GM19238 (cell line): Measurements from ENCODE around the gene SEL1L.
"Not testable (repeated sequence)": the region's sequence is repeated elsewhere in the genome, so short reads cannot be mapped to it uniquely, and the experiment has no call there.

Source experiments
- DNase-seq: peaks from one replicate; pipeline ENCODE4 v3.0.0; 2011; ENCODE audit warnings: low spot score; ENCODE audit not compliant: insufficient read length

Gene SEL1L

GRCh38 chr14:81474685-81475324, 58.8 kb downstream of the SEL1L start:
- DNase-seq, result no peak

GRCh38 chr14:81474148-81474492, 59.5 kb downstream of the SEL1L start:
- no peak for DNase-seq

GRCh38 chr14:81473456-81474147, 60.1 kb downstream of the SEL1L start:
- DNase-seq, result no peak

- DNase-seq, result no peak
Observed at GRCh38 chr14:81472096-81472800, 61.4 kb downstream of the SEL1L start.

- no peak for DNase-seq
Observed at GRCh38 chr14:81471062-81471461, 62.6 kb downstream of the SEL1L start.

- not testable (repeated sequence) for DNase-seq
Observed at GRCh38 chr14:81470557-81470826, 63.2 kb downstream of the SEL1L start.

GRCh38 chr14:81466854-81467253, 66.8 kb downstream of the SEL1L start:
- no peak for DNase-seq

- no peak for DNase-seq
Observed at GRCh38 chr14:81465507-81466228, 68.0 kb downstream of the SEL1L start.

- DNase-seq, result not testable (repeated sequence)
Observed at GRCh38 chr14:81465003-81465392, 68.7 kb downstream of the SEL1L start.

- no peak for DNase-seq
Observed at GRCh38 chr14:81464253-81465002, 69.2 kb downstream of the SEL1L start.

GRCh38 chr14:81462356-81462755, 71.3 kb downstream of the SEL1L start:
- DNase-seq, result not testable (repeated sequence)

GRCh38 chr14:81459912-81460311, 73.7 kb downstream of the SEL1L start:
- DNase-seq, result no peak

GRCh38 chr14:81458352-81458751, 75.3 kb downstream of the SEL1L start:
- DNase-seq, result no peak

GRCh38 chr14:81455390-81455789, 78.3 kb downstream of the SEL1L start:
- no peak for DNase-seq

- DNase-seq, result no peak
Observed at GRCh38 chr14:81454572-81455218, 79.0 kb downstream of the SEL1L start.

- DNase-seq, result no peak
Observed at GRCh38 chr14:81453166-81453766, 80.4 kb downstream of the SEL1L start.

GRCh38 chr14:81452341-81453133, 81.1 kb downstream of the SEL1L start:
- no peak for DNase-seq

- DNase-seq, result no peak
Observed at GRCh38 chr14:81450976-81451375, 82.7 kb downstream of the SEL1L start.

- DNase-seq, result no peak
Observed at GRCh38 chr14:81450100-81450531, 83.5 kb downstream of the SEL1L start.

GRCh38 chr14:81449576-81449975, 84.1 kb downstream of the SEL1L start:
- no peak for DNase-seq
